Activated CD4-positive, CD25-positive, alpha-beta regulatory T cell treated with anti-CD3 and anti-CD28 coated beads, Interleukin-2, amount 50 U/mL, for 72 hours (primary cell): ENCODE data around the gene GRK2.

Experiments
- DNase-seq: peaks from one replicate; pipeline ENCODE4 v3.0.0; 2021

GRK2 gene

DNA sequence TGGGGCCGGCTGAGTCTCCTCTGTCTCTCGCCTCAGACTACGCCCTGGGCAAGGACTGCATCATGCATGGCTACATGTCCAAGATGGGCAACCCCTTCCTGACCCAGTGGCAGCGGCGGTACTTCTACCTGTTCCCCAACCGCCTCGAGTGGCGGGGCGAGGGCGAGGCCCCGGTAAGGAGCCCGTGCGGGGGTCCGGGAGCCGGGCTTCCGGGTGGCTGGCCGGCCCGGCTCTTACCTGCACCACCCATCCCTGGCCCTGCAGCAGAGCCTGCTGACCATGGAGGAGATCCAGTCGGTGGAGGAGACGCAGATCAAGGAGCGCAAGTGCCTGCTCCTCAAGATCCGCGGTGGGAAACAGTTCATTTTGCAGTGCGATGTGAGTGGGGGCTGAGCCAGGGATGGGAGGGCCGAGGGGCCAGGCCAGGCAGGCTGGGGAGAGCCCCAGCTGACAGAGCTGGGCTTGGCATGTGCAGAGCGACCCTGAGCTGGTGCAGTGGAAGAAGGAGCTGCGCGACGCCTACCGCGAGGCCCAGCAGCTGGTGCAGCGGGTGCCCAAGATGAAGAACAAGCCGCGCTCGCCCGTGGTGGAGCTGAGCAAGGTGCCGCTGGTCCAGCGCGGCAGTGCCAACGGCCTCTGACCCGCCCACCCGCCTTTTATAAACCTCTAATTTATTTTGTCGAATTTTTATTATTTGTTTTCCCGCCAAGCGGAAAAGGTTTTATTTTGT, 18.7 kb downstream of the GRK2 start:
- DNase-seq, result no peak

- DNase-seq, result no peak
Observed at GRCh38 chr11:67285541-67286498, 19.5 kb downstream of the GRK2 start.

DNA sequence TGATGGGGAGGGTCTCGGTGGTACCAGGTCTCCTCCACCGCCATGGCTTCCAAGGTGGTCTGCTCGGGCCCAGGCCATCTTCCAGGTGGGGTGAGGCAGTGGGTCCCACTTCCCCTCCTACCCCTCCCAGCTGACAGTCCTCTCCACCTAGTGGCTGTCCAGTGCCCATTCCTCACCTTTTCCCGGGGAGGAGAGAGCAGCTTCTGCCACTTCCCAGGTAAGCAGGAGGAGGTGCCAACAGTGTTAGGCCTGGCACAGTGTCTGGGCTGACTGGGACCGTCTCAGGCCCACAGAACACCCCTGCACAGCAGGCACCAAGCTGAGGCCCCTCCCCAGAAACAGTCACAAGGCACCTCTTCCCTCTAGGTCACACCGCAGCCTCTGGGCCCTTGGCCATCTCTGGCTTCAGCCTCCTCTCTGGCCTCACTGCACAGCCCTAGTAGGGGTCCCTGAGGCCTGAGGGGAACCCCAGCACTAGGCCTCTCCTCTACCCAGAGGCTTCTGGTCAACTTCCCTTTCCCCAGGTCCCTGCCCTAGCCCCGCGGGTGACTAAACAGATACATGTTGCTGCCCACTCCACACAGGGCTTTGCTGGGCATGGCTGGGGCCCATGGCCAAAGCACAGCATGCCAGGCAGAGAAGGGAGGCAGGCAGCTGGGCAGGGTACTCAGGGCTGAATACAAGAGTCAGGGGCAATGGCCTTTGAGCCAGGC, 20.5 kb downstream of the GRK2 start:
- no peak for DNase-seq

GRCh38 chr11:67287355-67288197, 21.3 kb downstream of the GRK2 start:
- no peak for DNase-seq

- no peak for DNase-seq
Observed at GRCh38 chr11:67288198-67288451, 21.9 kb downstream of the GRK2 start.

DNA sequence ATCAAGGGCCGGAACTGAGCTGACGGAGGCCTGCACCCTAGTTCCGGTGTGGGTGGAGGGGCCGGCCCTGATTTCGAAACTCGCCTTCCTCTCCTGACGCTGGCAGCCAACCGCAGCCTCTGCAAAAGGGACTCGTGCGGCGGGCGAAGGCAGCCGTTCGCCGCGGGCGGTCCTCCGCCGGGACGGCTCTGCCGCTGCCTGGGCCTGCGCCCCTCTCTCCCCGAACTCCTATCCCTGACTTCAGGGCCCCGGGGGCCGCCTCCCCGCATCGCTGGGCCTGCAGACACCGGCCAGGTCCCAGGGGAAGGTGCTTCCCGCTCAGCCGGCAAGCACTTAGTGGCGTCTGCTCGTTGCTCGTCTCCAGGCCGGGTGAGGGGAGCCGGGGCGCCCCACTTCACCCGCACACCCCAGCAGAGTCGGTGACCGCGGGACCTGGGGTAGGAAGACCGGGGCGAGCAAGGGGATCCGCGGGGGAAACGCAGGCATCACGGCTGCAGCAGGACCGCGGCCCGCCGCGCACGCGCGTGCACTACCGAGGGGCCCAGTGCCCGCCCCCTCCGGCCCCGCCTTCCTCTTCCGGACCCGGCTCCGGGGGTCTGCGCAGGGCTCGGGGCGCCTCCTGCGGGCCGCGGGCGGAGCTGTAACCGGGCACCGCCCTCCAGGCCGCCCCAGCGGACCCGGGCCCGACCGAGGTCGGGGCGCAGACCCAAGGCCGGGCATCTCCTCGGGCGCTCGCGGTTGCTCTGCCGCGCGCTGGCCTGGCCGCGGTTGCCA, 22.4 kb downstream of the GRK2 start:
- peak; percentile 86 for DNase-seq

- no peak for DNase-seq
Observed at GRCh38 chr11:67289226-67289650, 23.0 kb downstream of the GRK2 start, which contains the start of gene ANKRD13D. TSS of gene ANKRD13D (plus strand) at chr11:67289303. CDS start at chr11:67289461, 158 bp downstream.

DNA sequence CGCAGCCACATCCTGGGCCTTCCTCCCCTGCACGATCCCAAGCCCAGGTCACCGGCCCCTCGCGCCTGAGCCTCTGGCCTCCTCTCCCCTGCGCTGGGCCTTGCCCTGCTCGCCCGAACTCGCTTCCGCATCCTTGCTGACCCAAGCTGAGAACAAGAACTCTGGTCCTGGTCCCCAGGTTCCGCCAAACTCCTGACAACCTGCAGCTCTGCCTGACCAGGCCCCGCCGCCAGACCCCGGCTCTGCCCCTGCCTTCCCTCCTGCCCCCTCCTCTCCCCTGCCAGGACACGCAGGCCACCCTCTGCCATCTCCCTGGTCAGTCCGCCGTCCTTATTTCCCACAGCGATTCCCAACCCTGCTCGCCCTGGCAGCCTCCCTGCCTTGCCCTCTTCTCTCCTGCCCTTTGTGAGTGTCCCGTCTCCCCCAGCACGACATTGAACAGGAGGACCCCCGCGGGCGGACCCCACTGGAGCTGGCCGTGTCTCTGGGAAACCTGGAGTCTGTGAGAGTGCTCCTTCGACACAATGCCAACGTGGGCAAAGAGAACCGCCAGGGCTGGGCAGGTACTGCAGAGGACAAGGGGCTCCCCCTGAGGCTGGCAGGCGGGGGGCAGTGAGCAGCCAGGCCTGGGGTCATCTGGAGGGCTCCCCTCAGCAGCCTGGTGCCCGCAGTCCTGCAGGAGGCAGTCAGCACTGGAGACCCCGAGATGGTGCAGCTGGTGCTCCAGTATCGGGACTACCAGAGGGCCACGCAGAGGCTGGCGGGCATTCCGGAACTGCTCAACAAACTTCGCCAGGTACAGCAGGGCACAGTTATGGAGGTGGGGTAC, 23.6 kb downstream of the GRK2 start:
- DNase-seq, result no peak

DNA sequence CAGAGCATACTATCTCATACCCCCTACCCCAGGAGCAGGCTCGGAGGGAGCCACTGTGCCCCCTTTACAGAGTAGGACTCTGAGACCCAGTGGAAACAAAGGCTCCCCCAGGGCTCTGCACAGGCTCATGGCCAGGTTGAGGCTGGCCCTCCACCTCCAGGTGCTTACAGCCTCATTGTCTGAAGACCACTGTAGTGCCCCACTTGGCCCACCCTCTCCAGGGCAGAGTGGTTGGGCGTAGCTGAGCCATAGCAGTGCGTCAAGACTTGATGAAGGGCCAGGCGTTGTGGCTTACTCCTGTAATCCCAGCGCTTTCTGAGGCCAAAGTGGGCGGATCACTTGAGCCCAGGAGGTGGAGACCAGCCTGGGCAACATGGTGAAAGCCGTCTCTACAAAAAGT, 24.5 kb downstream of the GRK2 start:
- no peak for DNase-seq

GRCh38 chr11:67291481-67292381, 25.5 kb downstream of the GRK2 start:
- DNase-seq, result no peak

DNA sequence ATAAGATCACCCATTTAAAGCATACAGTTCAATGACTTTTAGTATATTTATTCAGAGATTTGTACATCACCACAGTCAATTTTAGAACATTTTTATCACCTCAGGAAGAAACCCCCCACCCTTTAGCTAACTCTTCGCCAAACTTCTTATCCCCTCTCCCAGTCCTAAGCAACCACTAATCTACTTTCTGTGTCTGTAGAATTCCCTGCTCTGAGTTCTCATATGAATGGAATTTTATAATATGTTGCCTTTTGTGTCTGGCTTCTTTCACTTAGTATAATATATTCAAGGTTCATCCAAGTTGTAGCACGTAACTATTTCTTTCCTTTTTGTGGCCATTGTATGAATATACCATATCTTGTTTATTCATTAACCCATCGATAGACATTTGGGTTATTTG, 26.4 kb downstream of the GRK2 start:
- DNase-seq, result no peak

- no peak for DNase-seq
Observed at GRCh38 chr11:67293090-67293489, 26.8 kb downstream of the GRK2 start.

DNA sequence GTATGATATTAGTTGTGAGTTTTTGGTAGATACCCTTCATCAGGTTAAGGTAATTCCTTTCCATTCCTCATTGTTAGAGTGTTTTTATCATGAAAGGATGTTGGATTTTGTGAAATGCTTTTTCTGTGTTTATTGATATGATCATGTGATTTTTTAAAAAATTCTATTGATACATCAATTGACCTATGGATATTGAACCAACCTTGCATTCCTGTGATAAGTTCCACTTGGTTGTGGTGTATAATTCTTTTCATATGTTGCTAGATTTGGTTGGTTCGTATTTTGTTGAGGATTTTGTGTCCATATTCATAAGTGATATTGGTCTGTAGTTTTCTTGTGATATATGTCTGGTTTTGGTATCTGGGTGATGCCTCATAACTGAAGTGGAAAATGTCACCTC, 29.6 kb downstream of the GRK2 start:
- DNase-seq, result no peak

GRCh38 chr11:67298786-67299185, 32.5 kb downstream of the GRK2 start:
- DNase-seq, result no peak

DNA sequence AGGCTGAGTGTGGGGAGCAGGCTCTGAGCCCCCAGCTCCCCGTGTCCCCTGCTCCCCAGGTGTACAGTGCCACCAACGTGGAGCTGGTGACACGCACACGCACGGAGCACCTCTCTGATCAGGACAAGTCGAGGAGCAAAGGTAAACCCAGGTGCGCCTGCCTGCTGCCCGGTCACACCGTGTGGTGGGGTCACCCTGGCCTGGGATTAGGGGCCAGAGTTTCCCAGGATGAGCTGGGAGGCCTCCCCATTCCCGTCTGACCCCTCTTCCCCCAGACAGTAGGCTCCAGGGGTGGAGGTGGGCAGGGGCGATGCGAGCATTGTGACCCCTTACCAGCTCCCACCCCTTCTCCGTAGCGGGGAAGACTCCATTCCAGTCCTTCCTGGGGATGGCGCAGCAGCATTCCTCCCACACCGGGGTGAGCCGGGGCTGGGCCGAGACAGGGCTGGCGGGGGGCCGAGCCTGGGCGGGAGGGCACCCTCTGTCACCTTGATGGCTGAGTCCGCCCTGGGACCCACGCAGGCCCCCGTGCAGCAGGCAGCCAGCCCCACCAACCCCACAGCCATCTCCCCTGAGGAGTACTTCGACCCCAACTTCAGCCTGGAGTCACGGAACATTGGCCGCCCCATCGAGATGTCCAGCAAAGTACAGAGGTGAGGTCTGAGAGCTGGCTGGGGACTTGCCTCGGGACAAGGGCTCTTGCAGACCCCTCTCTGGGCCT, 33.4 kb downstream of the GRK2 start:
- DNase-seq, result no peak

- DNase-seq, result no peak
Observed at GRCh38 chr11:67300256-67300755, 34.0 kb downstream of the GRK2 start.

GRCh38 chr11:67300756-67301312, 34.6 kb downstream of the GRK2 start:
- DNase-seq, result no peak

- DNase-seq, result peak; percentile 28
Observed at GRCh38 chr11:67301313-67301921, 35.1 kb downstream of the GRK2 start.
